Fibroblast of lung (primary cell): Measurements from ENCODE around the gene CDR2.

Source experiments
- EZH2 ChIP-seq: IDR thresholded peaks from 2 replicates; pipeline ENCODE4 v1.5.1; 2012; ENCODE audit warnings: low read length, control low read depth, mild to moderate bottlenecking; ENCODE audit errors: missing control alignments
- TF ChIP-seq, protein P1 (sequence below), 2 donors: IDR thresholded peaks in 1 of 2; conservative IDR thresholded peaks in 1 of 2; 1 replicate in 1 of 2; 2 replicates in 1 of 2; pipeline ENCODE4 v1.5.1; 2011 to 2012; ENCODE audit warnings: low read length in 2 of 2, control low read depth in 1 of 2, inconsistent platforms in 1 of 2, low read depth in 1 of 2, mild to moderate bottlenecking in 1 of 2

DNA sequence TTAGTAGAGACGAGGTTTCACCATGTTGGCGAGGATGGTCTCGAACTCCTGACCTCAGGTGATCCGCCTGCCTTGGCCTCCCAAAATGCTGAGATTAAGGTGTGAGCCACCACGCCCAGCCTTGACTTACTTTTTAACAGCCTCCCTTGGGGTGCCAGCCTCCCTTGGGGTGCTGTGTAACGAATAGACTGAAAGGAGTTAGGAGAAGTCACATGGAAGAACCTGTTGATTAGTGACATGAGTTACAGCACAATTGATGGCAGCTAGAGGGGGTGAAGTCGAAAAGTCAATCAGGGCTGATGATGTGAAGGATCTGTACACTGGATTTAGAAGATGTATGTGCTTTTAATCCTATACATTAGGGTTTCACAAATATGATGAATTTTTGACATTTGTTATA is 39.4 kb upstream of the CDR2 start:
- TF ChIP-seq, protein P1, sequence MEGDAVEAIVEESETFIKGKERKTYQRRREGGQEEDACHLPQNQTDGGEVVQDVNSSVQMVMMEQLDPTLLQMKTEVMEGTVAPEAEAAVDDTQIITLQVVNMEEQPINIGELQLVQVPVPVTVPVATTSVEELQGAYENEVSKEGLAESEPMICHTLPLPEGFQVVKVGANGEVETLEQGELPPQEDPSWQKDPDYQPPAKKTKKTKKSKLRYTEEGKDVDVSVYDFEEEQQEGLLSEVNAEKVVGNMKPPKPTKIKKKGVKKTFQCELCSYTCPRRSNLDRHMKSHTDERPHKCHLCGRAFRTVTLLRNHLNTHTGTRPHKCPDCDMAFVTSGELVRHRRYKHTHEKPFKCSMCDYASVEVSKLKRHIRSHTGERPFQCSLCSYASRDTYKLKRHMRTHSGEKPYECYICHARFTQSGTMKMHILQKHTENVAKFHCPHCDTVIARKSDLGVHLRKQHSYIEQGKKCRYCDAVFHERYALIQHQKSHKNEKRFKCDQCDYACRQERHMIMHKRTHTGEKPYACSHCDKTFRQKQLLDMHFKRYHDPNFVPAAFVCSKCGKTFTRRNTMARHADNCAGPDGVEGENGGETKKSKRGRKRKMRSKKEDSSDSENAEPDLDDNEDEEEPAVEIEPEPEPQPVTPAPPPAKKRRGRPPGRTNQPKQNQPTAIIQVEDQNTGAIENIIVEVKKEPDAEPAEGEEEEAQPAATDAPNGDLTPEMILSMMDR (conservative IDR thresholded peaks at IDR 0.05 in 1 of 2, IDR thresholded peaks at IDR 0.05 in 1 of 2; ENCODE audit: low read depth in 1 of 2, low read length in 2 of 2), result no peak
- no peak for TF ChIP-seq EZH2
